ENCODE results near the gene TACC2.

Gene TACC2

GRCh38 chr10:122149561-122150505 is 160.9 kb downstream of the TACC2 start:
- DNase-seq: no peak

- DNase-seq: no peak
Observed at GRCh38 chr10:122151121-122151694, 162.2 kb downstream of the TACC2 start.

- no peak for DNase-seq
Observed at GRCh38 chr10:122152544-122152943, 163.6 kb downstream of the TACC2 start.

- no peak for DNase-seq
Observed at GRCh38 chr10:122154031-122154544, 165.1 kb downstream of the TACC2 start.

GRCh38 chr10:122154545-122155366 is 165.8 kb downstream of the TACC2 start:
- no peak for DNase-seq

GRCh38 chr10:122157451-122157850 is 168.5 kb downstream of the TACC2 start:
- DNase-seq: no peak

- DNase-seq: no peak
Observed at GRCh38 chr10:122158362-122158761, 169.4 kb downstream of the TACC2 start.

GRCh38 chr10:122159141-122159970 is 170.4 kb downstream of the TACC2 start:
- no peak for DNase-seq

- no peak for DNase-seq
Observed at GRCh38 chr10:122161795-122162194, 172.8 kb downstream of the TACC2 start.

- no peak for DNase-seq
Observed at GRCh38 chr10:122162671-122163173, 173.8 kb downstream of the TACC2 start.

GRCh38 chr10:122163174-122164022 is 174.4 kb downstream of the TACC2 start:
- DNase-seq: no peak

- no peak for DNase-seq
Observed at GRCh38 chr10:122164023-122164601, 175.1 kb downstream of the TACC2 start.

GRCh38 chr10:122164815-122165483 is 176.0 kb downstream of the TACC2 start:
- no peak for DNase-seq

- no peak for DNase-seq
Observed at GRCh38 chr10:122165484-122166276, 176.7 kb downstream of the TACC2 start.

GRCh38 chr10:122168101-122168500 is 179.1 kb downstream of the TACC2 start:
- no peak for DNase-seq

- no peak for DNase-seq
Observed at GRCh38 chr10:122168598-122169394, 179.8 kb downstream of the TACC2 start.

GRCh38 chr10:122170802-122171201 is 181.8 kb downstream of the TACC2 start:
- no peak for DNase-seq
